Hematopoietic multipotent progenitor cell treated with erythropoietin and hydrocortisone succinate and interleukin-3 and kit ligand, for 15 days (in vitro differentiated cells): ENCODE data around the gene GTPBP2.
A peak's percentile ranks its signal among the peaks of the same experiment; 100 is the strongest.
"Not testable (repeated sequence)": the region's sequence is repeated elsewhere in the genome, so short reads cannot be mapped to it uniquely, and the experiment has no call there.

ENCODE experiments used
- DNase-seq: peaks from one replicate; pipeline ENCODE4 v3.0.0-alpha.2; 2015; ENCODE audit warnings: low spot score

The GTPBP2 gene

GRCh38 chr6:43629104-43629504 lies at the start of gene GTPBP2:
GTPBP2 (minus strand) TSS chr6:43629264; CDS start chr6:43629162, 102 bp downstream.
- DNase-seq, result peak; percentile 97

- no peak for DNase-seq
Observed at GRCh38 chr6:43678341-43678740, 49.3 kb upstream of the GTPBP2 start.

GRCh38 chr6:43677759-43678158 lies 48.7 kb upstream of the GTPBP2 start:
- no peak for DNase-seq

DNA sequence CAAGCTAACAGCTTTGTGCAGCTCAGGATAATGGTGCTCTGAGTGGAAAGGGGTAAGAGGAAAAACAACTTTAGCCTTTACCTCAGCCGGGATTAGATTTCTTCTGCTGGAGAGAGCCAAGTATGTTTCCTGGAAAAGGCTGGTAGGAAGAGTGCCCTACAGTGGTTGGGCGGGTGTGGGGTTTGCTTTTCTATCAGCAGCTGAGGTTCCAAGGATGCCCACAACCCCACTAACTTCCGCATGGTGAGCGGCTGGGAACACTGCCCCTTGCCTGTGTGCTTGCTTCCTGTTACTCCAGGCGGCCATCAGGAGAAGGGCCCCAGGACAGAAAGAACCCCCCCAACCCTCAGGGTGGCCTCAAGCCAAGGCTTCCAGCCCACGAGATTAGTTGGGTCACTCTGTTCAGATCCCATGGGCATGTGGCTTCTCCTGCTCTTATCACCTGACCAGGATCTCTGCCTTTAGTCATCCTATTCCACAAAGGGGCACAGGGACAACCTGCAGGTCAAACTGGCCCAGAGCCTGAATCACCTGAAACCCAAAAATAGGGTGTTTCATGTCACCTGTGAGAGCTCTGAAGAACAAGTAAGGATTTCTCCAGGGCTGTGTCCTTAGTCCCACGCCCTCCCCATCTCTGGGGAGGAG lies 48.0 kb upstream of the GTPBP2 start:
- no peak for DNase-seq

DNA sequence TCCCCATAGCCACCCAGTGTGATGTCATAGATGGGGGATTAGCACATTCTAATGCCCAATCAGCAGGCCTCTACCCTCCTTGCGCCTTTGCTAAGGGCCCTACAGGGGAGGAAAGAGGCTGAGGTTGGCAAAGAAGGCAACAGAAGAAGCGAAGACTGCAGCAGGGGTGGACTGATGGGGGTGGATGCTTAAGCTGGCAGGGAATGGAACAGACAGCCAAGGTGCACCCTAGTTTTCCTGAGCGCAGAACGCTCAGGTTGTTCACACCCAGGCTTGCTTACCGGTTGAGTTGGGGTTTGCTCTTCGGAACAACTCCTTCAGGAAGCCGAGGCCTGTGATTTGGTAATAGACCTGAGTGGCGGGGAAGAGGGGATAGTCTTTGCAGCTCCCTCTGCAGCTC lies 45.9 kb upstream of the GTPBP2 start:
- no peak for DNase-seq

GRCh38 chr6:43674291-43674690 lies 45.2 kb upstream of the GTPBP2 start:
- DNase-seq, result no peak

- DNase-seq, result no peak
Observed at GRCh38 chr6:43673444-43674084, 44.5 kb upstream of the GTPBP2 start.

GRCh38 chr6:43671801-43672690 lies 43.0 kb upstream of the GTPBP2 start:
- no peak for DNase-seq

DNA sequence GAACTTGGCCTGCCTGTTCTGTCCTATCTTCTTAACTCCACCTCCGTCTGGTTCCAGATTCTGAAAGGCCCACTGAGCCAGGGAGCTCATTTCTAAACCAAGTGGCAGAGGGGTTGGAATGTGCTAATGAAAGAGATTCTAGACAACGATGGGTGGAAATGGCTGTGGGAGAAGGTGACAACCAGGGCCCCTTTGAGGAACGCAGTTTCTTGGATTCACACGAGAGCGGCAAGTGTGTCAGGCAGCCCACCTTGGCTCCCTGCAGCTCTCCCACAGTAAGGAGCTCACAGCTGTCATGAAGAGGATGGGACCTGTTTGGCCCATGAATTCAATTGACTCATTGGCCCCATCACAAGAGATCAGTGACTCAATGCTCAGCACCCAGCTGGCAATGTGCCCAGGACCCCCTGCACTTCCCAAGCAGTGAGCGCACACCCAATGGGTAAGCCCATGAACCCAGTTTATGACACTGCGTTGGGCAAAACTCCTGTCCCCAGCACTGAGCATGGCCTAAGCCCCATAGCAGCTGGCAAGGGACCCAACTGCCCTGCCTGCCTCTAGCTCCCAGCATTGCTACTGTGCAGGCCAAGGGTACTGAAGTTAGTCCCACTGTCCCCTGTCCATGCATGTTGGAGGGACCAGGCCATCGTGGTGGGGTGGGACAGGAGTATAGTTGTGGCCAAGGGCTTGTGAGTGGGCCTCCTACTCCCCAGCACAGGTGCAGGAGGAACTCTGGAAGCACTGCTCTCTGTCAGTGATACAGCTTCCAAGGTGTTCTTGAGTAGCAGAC lies 42.1 kb upstream of the GTPBP2 start:
- DNase-seq, result no peak

DNA sequence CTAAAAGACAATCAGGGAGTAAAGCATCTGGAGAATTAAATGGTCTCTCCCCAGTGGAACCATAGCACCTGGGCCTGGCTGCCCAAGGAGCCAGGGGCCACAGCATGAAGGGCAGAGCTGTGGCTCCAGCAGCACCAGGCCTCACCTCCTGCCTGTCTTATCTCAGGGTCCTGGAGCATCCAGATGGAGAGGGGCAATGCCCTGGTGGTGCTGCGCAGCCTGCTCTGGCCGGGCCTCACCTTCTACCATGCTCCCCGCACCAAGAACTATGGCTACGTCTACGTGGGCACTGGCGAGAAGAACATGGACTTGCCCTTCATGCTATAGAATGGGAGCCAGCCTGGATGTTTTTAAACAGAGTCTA lies 41.5 kb upstream of the GTPBP2 start:
- no peak for DNase-seq

GRCh38 chr6:43669922-43670622 lies 41.0 kb upstream of the GTPBP2 start:
- DNase-seq, result no peak

GRCh38 chr6:43669050-43669921 lies 40.2 kb upstream of the GTPBP2 start:
- DNase-seq, result no peak

DNA sequence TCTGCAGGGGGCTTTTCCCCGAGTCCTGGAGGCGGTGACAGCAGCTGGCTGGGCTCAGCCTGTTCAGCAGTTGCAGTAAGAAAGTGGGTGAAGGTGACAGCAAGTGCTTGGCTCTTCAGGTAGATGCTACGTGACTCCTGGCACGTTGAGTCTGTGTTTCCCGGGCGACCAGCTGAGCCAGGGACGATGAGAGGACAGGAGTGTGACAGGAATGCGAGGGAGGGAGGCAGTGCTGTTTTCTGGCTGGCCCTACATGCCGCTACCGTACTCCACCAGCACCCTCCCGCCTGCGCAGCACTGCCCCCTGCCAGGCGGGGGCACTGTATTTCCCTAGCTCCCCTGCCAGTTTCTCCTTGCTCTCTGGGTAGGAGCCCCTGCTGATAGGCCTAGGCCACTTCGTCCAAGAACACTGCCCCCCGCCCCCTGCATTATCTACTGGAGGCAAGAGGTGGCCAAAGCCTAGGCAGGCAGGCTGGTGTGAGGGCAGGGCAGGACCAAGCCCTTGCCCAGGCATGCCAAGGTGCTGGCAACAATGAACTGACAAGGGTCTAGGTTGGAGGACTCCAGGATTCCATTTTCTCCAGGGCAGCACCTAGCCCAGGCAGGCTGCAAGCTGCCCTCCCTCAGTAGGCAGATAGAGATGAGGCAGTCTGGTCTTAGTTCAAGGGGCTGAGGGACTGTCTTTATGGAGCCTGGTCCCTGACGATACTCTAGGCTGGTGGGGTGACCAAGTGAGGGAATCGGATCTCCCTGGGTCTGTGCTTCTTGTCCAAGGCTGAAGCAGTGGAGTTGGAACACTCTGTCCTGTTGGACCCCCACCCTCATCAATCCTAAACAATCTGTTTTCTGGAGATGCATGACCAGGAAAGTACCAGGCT lies 39.3 kb upstream of the GTPBP2 start:
- DNase-seq, result peak; percentile 76

DNA sequence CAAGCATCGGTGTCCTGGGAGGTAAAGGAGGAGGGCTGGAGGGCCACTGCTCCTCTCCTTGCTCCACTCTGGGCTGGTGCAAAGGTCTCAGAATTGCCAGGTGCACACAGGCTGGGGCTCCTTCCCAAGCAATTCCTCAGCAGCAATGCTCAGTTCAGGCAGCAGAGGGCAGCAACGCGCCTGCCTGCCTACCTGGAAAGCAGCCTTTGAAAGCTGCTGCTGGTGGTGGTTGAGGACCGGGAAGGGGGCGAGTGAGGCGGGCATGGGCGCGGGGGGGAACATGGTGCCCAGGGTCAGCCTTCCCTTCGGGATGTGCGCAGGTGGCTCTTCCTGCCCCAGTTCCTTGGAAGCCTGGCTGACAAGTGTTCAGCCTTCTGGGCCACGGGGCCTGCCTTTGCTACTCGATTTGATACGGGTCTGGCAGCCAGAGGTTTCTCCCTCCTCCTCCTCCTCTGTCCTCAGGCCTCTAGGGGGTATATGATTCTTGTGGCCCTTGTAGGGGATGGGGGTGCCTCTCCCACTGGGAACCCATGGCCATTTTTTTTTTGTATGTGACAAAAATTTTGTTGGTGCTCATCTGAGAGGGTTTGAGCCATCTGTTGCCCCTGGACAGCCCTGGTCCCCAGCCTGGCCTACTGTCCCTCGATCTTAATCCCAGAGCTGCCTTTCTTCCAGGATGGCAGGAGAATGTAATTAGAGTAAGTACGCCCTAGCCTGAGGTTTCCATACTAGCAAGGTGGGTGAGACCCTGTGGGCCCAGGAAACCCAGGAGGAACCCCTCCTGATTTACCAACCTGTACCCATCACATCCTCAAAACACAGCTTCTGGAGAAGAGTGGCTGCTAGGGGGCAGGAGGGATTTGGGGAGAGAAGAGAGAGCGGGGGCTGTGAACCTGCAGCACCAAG lies 38.4 kb upstream of the GTPBP2 start:
- DNase-seq, result peak; percentile 83

GRCh38 chr6:43666196-43666920 lies 37.3 kb upstream of the GTPBP2 start:
- no peak for DNase-seq

GRCh38 chr6:43665376-43665775 lies 36.3 kb upstream of the GTPBP2 start:
- DNase-seq, result no peak

GRCh38 chr6:43662948-43663347 lies 33.9 kb upstream of the GTPBP2 start:
- not testable (repeated sequence) for DNase-seq

- no peak for DNase-seq
Observed at GRCh38 chr6:43658161-43658560, 29.1 kb upstream of the GTPBP2 start.
